Stimulated activated CD4-positive, alpha-beta T cell treated with anti-CD3 and anti-CD28 coated beads, Interleukin-1b, Interleukin-23, amount 100 ng/mL, for 4 hours (primary cell): Measurements from ENCODE around the gene HMGN5.

Experiments used
- DNase-seq, 2 donors: peaks; one replicate each; pipeline ENCODE4 v3.0.0-alpha.2; 2020; ENCODE audit warnings: low read depth in 2 of 2

The HMGN5 gene

DNA sequence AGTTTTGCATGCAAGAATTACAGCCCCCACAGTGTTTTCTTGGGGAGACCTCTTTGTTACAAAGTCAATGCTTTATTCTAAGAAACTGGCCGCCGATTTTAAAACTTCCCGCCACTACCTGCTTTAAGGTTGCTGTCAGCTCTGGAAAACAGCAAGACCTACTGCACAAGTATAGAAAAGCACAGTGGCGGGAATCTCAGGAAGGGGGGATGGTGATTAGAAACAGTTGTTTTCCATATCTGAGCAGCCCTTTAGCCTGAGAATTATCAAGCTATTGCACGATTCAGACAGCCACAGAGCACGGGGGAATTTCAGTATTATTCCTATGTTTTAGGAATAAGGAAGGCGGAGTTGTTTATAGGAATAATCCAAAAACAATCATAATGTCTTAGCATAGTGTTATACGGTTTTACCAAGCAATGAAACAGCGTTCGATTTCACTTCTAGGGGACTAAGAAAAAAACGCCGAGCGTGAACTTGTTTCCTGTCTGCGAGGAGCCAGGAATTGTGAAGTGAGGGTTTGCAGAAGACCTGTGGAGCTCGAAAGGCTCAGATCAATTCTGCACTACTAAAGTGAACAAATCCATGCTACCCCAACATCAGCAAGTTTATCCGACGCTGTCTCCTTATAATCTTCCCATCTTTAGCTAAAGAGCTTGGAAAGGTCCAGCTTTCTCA, 81.3 kb downstream of the HMGN5 start:
- DNase-seq = no peak

DNA sequence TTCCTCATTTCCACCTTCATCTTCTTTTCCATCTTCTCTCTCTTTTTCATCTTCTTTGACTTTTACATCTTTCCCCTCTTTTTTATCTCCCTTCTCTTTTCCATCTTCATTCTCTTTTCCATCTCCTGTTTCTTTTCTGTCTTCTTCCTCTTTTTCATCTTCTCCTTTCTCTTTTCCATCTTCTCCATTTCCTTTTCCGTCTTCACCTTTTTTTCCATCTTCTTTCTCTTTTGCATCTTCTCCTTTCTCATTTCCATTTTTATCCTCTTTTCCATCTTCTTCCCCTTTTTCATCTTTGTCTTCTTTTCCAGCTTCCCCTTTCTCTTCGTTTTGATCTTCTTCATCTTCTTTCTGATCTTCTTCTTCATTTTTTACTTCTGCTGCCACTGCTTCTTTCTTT, 87.0 kb downstream of the HMGN5 start:
- no peak for DNase-seq

DNA sequence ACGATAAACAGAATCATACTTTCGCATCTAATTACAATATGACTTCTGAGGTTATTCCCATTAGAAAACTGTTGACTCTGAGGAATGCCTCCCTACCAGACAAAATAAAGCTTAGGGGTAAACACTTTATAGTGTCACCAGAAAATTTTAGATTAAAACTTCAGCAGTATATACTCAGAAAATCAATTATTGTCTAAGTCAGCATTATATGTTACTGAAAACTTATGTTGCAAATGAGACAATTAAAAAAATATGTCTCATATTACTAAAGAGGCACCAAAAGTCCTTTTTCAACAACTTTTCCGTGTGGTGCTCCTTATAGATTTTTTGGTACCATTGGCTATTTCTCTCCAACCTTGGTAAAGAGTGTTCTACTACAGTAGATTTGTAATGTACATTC, 91.4 kb downstream of the HMGN5 start:
- DNase-seq = no peak

DNA sequence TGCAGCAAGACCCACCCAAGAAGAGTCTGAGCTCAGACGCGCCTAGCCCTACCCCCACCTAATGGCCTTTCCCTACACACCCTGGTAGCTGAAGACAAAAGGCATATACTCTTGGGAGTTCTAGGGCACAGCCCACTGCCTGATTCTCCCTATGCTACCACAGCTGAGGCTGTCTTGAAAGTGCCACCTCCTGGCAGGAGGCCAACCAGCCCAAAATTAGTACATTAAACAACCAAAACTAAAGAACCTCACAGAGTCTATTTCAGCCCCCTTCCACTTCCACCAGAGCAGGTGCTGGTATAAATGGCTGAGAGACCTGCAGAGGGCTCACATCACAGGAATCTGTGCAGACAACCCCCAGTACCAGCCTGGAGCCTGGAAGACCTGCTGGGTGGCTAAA, 119.1 kb downstream of the HMGN5 start:
- DNase-seq = no peak
